BE2C (cell line): Measurements from ENCODE around the gene CDH13.
A peak's percentile ranks its signal among the peaks of the same experiment; 100 is the strongest.

ENCODE experiments used
- DNase-seq: peaks from one replicate; pipeline ENCODE4 v3.0.0-alpha.2; 2020
- H3K27me3 ChIP-seq: fragments of 250-450 bp; sonication (Bioruptor Pico); 2 replicates; pipeline ENCODE4 v1.5.1; 2020; ENCODE audit warnings: mild to moderate bottlenecking
- H3K36me3 ChIP-seq: fragments of 250-450 bp; sonication (Bioruptor Pico); 2 replicates; pipeline ENCODE4 v1.5.1; 2020; ENCODE audit warnings: mild to moderate bottlenecking
- H3K4me1 ChIP-seq: fragments of 250-450 bp; sonication (Bioruptor Pico); 2 replicates; pipeline ENCODE4 v1.5.1; 2020
- H3K4me3 ChIP-seq: 2 replicates; pipeline ENCODE4 v1.5.1; 2011; ENCODE audit warnings: low read depth, low read length
- H3K9me3 ChIP-seq: fragments of 250-450 bp; sonication (Bioruptor Pico); 2 replicates; pipeline ENCODE4 v1.5.1; 2020
- TF ChIP-seq, protein P1 (sequence below): IDR thresholded peaks from 2 replicates; pipeline ENCODE4 v1.5.1; 2012; ENCODE audit warnings: mild to moderate bottlenecking, low read depth, low read length

The CDH13 gene

DNA sequence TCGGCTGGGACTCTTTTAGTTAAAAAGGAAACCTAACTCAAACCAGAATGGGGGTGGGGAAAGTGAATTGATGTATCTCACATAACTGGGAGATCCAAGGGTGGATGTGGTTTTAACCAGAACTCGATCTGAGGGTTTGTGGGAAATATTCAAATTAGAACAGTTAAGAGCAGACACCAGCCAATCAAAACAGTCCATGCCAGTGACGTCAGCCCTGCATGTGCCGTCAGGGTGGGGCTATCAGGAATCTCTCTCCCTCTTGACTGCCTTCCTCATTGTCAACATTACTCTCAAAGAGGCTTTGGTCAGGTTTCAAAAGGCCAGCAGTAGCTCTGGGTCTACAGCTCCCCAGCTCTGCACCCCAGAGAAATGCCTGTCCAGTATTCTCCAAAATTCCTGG lies 1086.8 kb downstream of the CDH13 start:
- H3K4me3 ChIP-seq: no peak overlapping the region
- DNase-seq: peak; percentile 45
- TF ChIP-seq, protein P1, sequence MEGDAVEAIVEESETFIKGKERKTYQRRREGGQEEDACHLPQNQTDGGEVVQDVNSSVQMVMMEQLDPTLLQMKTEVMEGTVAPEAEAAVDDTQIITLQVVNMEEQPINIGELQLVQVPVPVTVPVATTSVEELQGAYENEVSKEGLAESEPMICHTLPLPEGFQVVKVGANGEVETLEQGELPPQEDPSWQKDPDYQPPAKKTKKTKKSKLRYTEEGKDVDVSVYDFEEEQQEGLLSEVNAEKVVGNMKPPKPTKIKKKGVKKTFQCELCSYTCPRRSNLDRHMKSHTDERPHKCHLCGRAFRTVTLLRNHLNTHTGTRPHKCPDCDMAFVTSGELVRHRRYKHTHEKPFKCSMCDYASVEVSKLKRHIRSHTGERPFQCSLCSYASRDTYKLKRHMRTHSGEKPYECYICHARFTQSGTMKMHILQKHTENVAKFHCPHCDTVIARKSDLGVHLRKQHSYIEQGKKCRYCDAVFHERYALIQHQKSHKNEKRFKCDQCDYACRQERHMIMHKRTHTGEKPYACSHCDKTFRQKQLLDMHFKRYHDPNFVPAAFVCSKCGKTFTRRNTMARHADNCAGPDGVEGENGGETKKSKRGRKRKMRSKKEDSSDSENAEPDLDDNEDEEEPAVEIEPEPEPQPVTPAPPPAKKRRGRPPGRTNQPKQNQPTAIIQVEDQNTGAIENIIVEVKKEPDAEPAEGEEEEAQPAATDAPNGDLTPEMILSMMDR: no peak

DNA sequence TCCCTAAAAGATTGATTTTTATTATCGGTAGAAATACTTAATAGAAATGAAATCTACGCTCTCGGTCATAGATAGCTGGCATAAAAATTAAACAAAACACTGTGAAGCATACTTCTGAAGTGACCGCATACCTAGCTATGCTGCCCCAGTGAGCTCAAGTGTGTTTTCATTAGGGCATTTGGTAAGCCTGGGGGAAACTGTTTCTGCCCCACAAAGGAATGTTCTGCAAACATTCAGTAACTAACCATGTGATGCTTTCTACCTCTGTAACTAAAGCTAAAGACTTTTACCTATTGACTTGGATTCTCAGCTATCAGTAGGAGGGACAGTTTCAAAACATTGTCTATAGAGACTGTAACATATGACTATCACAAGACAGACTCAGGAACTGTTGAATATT lies 1087.5 kb downstream of the CDH13 start:
- TF ChIP-seq, protein P1: no peak
- no peak for DNase-seq
- H3K4me1 ChIP-seq: no peaks in the 10 kb centered on the region
- no peak overlapping the region for H3K4me3 ChIP-seq
- no peaks in the 10 kb centered on the region for H3K9me3 ChIP-seq
- no peaks in the 10 kb centered on the region for H3K27me3 ChIP-seq
- H3K36me3 ChIP-seq: no peaks in the 10 kb centered on the region

More for the DNA sequence above, 1086.8 kb downstream of the CDH13 start:
- Histone ChIP-seq H3K9me3 (no peaks in the 10 kb centered on the region), H3K4me1 (no peaks in the 10 kb centered on the region), H3K36me3 (no peaks in the 10 kb centered on the region), H3K27me3 (no peaks in the 10 kb centered on the region)

DNA sequence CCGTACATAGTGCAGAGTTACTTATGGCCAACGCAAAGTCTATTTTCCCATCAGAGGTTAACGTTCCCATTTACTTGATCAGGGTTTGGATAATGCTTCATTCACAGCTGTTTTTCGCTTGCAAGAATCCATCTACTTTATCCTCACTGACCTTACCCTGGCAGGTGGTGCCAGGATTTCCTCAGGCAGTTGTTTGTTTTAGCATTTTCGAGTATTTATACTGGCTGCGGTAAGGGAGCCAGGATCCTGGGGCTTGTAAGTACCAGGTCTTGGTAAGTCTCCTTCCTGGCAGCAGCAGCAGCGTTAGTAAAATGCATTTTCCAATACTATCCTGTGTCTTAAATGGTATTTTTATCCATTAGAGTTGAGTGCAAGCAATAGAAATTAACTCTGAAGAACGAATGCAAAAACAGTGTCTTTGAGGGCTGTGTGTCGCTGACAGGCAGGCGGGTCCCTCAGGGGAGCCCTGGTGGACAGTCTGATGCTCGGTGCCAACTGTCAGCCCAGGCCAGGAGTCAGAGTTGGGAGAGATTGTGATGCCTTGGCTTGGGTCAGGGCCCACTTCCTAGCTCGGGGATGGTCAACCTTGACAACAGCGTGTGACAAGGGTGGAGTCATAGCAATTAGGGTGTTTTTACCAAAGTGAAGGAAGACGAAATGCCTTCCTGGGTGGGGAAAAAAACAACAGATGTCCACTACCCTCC lies 1088.6 kb downstream of the CDH13 start:
- no peak for DNase-seq

DNA sequence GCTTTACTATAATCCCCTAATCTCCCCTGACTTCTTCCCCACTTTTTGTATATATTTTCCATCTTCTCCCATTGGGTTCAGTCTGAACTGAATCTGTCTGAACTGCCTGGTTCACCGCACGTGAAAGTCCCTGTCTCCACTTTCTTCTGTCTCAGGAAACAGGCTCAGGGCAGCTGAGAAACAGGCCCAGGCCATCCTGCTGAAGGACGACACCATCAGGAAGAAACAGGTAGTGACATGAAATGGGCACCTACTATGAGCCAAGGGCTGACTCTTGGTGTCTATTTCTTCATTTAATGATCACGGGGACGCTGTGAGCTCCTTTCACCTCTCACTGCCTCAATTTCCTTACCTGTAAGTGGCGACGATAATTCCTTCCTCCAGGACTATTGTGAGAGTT lies 1090.5 kb downstream of the CDH13 start:
- DNase-seq: no peak
- H3K27me3 ChIP-seq: no peaks in the 10 kb centered on the region
- no peaks in the 10 kb centered on the region for H3K36me3 ChIP-seq
- no peaks in the 10 kb centered on the region for H3K9me3 ChIP-seq
- H3K4me3 ChIP-seq: no peak overlapping the region
- no peaks in the 10 kb centered on the region for H3K4me1 ChIP-seq
- TF ChIP-seq, protein P1: no peak

More for the DNA sequence above, 1088.6 kb downstream of the CDH13 start:
- Histone ChIP-seq H3K36me3 (no peaks in the 10 kb centered on the region), H3K9me3 (no peaks in the 10 kb centered on the region), H3K4me1 (no peaks in the 10 kb centered on the region), H3K4me3 (no peak overlapping the region), H3K27me3 (no peaks in the 10 kb centered on the region)
- TF ChIP-seq, protein P1: no peak

DNA sequence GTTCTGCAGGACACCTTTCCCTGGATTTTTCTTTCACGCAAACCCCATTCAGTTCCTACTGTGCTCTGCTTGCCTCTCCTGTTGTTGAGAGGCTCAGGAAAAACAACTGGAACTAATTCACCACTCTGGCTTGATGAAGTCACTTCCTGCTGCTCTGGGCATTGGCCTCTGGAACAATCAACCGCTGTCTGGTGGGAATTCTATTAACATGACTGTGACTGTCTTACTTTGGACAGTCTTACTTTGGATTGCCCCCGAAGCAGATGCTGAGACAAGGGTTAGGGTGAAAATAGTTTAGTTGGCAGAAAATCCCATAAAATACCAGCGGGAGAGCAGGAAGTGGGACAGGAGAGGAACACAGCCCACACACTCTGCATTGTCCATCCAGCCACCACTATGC lies 1091.0 kb downstream of the CDH13 start:
- H3K27me3 ChIP-seq: no peaks in the 10 kb centered on the region
- no peak overlapping the region for H3K4me3 ChIP-seq
- no peaks in the 10 kb centered on the region for H3K4me1 ChIP-seq
- no peak for DNase-seq
- TF ChIP-seq, protein P1: no peak
- H3K36me3 ChIP-seq: no peaks in the 10 kb centered on the region
- H3K9me3 ChIP-seq: no peaks in the 10 kb centered on the region

DNA sequence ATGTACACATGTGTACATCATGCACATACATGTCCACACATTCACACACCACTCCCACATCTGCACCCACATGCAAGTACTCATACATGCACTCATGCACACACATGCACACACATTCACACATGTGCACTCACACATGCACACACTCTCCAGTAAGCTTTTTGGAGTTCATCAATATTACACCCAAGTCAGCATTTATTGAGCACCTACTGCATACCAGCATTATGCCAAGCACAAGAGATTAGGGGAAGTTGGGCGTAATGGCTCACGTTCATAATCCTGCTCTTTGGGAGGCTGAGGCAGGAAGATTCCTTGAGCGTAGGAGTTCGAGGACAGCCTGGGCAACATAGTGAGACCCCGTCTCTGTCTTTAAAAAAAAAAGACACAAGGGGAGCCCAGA lies 1093.4 kb downstream of the CDH13 start:
- Histone ChIP-seq H3K4me1 (no peaks in the 10 kb centered on the region), H3K4me3 (no peak overlapping the region), H3K9me3 (no peaks in the 10 kb centered on the region), H3K27me3 (no peaks in the 10 kb centered on the region), H3K36me3 (no peaks in the 10 kb centered on the region)
- TF ChIP-seq, protein P1: no peak
- no peak for DNase-seq
